Posterior cingulate gyrus (tissue), 11 donors: ENCODE results near the gene CNDP1.

Source experiments
- DNase-seq, 10 donors: peaks; one replicate each; pipeline versions ENCODE4 v3.0.0 to v3.0.0-alpha.2; 2020 to 2021; ENCODE audit warnings: mixed read lengths in 3 of 10
- intact Hi-C: fragments of 100-400 bp; cut with DNase I; formaldehyde crosslinking; loops from one replicate; pipeline ENCODE4 v1.15.1; 2023

CNDP1 gene

DNA sequence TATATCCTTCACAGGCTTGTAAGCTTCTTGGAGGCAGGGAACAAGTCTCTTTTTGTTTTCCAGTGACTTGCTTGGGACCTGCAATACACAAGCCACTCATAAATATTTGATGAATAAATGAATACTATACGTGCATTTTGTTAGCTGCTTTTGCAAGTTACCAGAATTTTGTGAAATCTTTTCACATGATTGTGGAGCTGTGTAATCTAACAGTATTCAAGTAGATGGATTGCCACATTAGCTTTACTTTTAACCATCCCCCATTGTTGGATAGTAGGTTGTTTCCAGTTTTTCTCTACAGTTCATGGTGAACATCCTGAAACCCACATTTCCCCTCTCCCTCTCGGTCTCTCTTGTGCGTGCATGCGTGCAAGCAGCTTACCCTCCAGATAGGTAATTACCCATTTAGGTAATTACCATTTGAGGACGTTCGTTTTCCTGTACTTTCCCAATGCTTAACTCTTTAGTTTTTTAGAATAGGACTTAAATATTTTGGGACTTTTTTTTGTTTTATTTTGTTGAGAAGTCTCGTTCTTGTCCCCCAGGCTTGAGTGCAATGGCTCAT, 75.8 kb downstream of the CNDP1 start:
- no peak for DNase-seq
- intact Hi-C loops: no loop called here

DNA sequence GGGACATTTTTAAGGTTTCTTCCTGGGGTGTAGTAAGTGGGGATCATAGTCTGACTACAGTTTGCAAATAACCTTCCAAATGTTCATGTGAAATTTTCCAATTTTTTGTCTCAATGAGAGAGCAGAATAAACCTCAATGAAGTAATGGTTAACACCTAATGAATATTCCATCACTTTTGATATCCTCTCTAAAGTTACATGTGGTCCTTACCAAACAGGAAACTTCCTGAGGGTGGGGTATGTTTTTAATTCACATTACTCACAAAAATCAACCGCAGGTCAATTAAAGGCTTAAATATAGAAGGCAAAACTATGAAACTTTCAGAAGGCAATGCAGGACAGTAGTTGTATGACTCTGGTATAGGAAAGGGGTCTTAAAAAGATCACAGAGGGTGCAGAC, 76.6 kb downstream of the CNDP1 start:
- no peak for DNase-seq
- intact Hi-C loops: no loop called here

DNA sequence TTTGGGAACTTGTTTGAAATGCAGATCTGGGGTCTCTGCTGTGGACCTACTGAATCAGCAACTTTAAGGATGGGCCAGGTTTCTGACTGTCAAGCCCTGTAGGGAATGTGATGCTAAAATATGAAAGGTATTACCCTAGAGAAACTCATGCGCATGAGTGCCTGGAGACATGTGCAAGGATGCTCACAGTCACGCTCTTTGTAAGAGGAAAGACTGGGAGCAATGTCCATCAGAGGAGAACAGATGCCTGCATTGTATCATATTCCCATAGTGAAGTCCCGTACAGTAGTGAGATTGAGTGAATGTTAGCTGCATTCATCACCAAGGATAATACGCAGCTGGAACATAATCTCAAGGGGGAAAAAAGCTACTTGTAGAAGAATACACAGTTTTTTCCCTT, 77.5 kb downstream of the CNDP1 start:
- intact Hi-C loops: no loop called here

DNA sequence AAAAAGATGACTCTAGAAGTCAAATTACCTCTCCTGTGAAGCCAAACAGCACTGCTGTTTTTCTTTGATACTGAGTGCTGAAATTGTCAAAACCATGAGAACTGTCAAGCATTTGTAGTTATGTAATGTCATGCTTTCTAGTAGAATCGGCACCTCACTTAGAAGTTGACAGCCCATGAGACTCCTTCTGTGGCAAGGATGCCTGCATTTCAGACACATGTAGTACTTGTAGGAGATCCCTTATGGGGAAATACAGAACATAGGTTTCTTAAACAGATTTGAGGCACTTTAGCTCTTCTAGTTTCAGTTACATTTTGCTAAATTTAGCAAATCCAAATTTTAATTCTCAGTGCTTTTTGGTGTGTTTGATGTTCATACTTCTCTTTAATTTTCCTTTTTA, 79.1 kb downstream of the CNDP1 start:
- intact Hi-C loops: no loop called here
- DNase-seq: no peak

More for the DNA sequence above, 77.5 kb downstream of the CNDP1 start:
- no peak for DNase-seq

DNA sequence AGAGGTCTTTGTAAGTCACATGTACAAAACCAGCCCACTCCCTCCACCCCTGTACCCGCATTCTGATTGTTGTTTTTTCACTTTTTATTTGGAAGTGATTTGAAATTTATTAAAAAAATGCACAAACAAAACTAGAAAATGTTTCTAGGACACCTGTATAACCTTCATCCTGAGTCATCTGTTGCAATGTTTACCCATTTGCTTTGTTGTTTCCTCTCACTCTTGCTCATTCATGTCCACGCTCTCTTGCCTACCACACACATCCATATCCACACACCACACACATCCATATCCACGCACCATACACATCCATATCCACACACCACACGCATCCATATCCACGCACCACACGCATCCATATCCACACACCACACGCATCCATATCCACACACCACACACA, 82.2 kb downstream of the CNDP1 start:
- DNase-seq: no peak
- intact Hi-C loops: no loop called here

DNA sequence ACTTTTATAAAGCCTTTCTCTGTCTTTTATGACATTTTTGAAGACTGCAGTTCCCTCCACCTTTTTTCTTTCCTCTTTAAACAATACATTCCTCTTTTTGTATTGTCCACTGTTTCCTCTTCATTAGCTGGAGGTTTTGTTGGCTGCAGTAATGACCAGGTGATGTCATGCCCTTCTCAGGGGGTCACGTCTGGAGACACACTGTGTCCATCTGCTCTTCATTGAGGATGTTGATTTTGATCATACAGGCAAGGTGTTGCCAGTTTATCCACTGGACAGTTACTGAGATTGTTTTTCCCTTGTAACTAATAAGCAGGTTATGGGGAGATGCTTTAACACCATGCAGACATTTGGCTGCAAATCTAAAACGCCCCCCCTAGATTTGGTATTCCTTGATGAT, 83.2 kb downstream of the CNDP1 start:
- intact Hi-C loops: no loop called here
- no peak for DNase-seq

DNA sequence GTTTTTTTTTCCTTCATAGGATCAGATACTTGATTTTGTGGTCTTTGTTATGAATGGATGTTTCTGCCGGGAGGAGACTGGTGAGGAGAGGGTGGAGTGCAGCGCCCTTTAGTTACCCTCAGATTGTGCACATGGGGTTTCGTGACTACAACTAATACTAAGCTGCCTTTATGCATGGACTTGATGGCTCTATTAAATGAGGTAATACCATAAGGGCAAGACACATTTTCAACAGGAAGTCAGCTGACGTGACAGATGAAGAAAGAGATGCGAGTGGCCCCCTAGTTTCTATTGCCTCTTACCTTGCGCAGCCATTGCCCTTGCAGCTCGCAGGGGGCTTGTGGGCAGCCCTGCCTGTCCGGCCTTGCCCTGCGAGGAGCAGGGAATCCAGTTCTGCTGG, 87.8 kb downstream of the CNDP1 start:
- intact Hi-C loops: no loop called here
- no peak for DNase-seq

DNA sequence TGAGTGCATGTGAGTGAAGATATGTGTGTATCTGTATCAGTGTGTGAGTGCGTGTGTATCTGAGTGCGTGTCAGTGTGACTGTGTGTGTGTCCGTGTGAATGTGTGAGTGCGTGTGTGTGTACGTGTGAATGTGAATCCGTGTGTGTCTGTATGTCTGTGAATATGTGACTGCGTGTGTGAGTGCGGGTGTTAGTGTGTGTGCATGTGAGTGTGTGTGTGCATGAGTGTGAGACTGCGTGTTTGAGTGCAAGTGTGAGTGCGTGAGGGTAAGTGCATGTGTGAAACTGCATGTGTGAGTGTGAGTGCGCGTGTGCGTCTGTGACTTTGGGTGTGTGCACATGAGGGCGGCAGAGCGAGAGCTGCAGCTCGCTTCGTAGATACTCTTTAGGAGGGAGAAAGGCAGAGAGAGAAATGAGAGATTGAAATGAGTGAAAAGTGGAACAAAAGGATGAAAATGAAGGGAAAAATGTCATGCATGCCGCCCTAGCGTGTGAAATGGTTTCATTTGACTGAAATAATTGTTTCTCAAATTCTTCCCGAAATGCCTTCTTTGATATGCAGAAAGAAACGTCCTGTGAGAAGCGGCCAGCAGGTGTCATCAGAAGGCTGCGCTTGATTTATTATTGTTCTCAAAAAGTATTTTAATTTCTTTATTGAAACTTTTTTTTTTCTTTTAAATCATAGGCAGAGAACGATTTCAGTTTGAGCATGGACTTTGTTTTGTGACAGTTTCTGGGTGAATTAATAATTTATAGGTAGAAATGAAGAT, 88.9 kb downstream of the CNDP1 start:
- DNase-seq: peak in 4 of 10 donors; percentile 20 to 80 (median 32)

DNA sequence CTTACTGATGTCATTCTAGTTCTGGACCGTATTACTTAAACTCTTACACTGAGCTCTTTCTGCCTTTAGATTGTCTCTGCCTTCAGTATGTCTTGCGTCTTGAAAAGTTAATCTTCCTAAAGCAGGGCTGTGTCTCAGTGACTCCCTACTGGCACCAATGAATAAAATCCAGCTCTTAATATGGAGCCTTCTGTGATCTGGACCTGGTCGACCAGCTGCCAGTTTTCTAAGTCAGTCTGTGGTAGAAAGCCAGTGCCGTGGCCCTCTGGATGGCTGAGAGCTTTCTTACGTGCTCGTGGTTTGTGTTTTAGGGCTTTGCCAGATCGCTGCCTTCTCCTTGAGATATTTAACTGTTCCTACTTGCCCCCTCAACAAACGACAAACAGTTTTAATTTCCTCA, 90.2 kb downstream of the CNDP1 start:
- DNase-seq: peak in 1 of 10 donors; percentile 33
- intact Hi-C loops: no loop called here

More for the DNA sequence above, 88.9 kb downstream of the CNDP1 start:
- intact Hi-C loops: no loop called here

DNA sequence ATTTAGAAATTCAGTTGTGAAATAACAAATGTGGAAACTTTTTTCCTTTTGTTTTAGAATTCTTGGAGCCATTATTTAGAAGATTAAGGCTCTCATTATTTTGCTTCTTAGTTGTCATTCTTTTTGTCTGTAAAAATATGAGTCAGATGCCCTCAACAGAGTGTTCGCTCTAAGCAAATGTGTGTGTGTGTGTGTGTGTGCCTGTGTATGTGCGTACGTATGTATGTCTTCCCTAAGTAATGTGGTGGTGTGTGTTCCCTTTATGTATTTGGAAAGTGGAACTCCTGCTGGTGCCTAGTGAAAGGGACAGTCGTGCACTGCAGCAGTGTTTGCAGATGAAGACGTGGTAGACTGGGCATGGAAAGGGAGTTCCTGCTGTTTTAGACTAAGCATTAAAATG, 90.9 kb downstream of the CNDP1 start:
- intact Hi-C loops: no loop called here
- no peak for DNase-seq

DNA sequence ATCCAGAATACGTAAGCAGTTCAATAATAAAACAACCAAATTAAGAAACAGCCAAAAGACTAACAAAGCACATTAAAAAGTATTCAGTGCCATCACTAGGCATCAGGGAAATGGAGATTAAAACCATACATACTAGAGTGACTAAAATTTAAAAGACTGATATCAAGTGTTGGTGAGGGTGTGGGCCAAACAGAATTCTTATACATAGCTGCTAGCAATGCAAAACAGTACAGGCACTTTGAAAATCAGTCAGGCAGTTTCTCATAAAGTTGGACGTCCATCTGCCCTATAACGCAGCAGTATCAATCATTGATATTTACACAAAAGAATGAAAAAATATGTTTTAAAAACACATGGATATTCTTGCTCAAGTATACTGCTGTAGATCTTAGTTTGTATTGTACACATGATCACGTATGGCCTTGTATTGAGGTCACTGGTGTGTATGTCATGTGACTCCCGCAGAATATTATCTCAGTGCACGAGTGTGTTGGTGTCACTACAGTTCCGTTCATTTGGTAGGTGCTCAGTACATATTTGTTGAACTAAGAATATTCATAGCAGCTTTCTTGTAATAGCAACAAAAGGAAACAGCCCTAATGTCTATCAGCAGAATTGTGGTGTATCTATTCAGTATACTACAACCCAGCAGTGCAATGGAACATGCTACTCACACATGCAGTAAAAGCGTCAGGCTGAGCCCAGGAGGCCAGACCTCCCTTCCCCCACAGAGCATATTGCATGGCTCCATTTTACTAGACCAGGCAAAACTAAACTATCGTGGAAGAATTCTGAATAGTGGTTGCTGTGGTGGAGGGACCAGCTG, 92.0 kb downstream of the CNDP1 start:
- intact Hi-C loops: no loop called here
- no peak for DNase-seq

DNA sequence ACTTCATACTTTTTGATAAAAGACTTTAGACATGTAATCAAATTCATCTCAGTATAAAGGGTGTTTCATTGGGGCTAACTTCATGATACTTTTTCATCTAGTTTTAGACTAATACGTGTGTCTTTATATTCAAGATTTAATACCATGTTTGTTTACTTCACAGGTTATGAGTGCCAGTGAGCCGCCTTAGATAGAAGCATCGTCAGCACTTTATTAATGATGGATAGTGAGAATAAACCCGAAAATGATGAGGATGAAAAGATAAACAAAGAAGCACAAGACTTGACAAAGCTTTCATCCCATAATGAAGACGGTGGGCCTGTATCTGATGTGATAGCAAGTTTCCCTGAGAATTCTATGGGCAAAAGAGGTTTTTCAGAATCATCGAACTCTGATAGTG, 96.5 kb downstream of the CNDP1 start:
- DNase-seq: no peak
- intact Hi-C loops: no loop called here

DNA sequence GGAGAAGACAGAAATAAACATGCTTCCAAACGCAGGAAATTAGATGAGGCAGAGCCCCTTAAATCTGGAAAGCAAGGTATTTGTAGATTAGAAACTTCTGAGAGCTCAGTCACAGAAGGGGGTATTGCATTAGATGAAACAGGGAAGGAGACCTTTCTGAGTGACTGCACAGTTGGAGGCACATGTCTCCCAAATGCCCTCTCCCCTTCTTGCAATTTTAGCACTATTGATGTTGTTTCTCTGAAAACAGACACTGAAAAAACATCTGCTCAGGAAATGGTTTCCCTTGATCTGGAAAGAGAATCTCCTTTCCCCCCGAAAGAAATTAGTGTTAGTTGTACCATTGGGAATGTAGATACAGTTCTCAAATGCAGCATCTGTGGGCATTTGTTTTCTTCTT, 96.9 kb downstream of the CNDP1 start:
- intact Hi-C loops: no loop called here
- DNase-seq: no peak

DNA sequence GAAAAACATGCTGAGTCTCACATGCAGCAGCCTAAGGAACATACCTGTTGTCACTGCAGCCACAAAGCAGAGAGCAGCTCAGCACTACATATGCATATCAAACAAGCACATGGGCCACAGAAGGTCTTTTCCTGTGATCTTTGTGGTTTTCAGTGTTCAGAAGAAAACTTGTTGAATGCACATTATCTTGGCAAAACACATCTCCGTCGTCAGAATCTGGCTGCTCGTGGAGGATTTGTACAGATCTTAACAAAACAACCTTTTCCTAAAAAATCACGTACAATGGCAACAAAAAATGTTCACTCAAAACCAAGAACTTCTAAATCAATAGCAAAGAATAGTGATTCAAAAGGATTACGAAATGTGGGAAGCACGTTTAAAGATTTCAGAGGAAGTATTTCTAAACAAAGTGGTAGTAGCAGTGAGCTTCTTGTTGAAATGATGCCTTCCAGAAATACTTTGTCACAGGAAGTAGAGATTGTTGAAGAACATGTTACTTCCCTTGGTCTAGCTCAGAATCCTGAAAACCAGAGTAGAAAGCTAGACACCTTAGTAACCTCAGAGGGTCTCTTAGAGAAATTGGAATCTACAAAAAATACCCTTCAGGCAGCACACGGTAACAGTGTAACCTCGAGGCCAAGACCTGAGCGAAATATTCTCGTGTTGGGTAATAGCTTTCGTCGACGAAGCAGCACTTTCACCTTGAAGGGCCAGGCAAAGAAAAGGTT, 97.5 kb downstream of the CNDP1 start:
- intact Hi-C loops: no loop called here
- no peak for DNase-seq

DNA sequence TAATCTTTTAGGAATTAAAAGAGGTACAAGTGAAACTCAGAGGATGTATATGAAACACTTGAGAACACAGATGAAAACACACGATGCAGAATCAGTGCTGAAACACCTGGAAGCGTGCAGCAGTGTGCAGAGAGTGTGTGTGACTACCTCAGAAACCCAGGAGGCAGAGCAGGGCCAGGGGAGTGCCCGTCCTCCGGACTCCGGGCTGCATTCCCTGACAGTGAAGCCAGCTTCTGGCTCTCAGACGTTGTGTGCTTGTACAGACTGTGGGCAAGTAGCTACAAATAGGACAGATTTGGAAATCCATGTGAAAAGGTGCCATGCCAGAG, 98.0 kb downstream of the CNDP1 start:
- intact Hi-C loops: no loop called here
- no peak for DNase-seq

DNA sequence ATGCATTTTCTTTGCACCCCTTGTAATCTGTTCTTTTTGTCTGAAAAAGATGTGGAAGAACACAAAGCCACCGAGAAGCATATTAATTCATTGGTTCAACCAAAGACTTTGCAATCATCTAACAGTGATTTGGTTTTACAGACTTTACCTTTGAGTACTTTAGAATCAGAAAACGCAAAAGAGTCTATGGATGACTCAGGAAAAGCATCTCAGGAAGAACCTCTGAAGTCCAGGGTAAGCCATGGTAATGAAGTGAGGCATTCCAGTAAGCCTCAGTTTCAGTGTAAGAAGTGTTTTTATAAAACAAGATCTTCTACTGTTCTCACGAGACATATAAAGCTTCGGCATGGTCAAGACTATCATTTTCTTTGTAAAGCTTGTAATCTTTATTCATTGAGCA, 98.6 kb downstream of the CNDP1 start:
- intact Hi-C loops: no loop called here
- no peak for DNase-seq

DNA sequence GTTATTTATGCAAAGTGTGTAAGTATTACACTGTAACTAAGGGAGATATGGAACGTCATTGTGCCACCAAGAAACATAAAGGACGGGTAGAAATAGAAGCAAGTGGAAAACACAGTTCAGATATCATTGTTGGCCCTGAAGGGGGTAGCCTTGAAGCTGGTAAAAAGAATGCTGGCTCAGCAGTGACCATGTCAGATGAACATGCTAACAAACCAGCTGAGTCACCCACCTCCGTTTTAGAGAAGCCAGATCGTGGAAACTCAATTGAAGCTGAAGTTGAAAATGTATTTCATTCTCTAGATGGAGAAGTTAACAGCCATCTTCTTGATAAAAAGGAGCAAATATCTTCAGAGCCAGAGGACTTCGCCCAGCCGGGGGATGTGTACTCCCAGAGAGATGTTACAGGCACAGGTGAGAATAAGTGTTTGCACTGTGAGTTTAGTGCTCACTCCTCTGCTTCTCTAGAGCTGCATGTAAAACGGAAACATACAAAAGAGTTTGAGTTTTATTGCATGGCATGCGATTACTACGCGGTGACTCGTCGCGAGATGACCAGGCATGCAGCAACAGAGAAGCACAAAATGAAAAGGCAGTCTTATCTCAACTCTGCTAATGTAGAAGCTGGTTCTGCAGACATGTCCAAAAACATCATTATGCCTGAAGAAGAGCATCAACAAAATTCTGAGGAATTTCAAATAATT, 99.5 kb downstream of the CNDP1 start:
- intact Hi-C loops: no loop called here
- DNase-seq: no peak

DNA sequence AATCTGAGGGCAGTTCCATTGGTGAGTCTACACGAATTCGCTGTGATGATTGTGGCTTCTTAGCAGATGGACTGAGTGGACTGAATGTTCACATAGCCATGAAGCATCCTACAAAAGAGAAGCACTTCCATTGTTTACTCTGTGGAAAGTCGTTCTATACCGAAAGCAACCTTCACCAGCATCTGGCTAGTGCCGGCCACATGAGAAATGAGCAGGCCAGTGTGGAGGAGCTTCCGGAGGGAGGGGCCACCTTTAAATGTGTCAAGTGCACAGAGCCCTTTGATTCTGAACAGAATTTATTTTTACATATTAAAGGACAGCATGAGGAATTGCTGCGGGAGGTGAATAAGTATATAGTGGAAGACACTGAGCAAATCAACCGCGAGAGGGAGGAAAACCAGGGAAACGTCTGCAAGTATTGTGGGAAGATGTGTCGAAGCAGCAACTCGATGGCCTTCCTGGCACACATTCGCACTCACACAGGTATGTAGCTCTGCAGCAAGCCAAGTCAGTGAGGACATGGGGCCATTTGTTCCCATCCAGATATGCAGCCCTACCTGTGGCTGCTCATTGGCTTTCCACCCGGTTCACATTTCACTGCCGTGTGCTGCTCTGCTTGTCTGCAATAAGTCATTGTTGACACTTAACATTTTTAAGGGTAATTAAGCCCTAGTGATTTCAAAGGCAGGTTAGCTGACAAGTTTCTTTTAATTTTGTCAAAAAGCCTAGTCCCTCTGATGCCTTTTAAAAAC, 101.1 kb downstream of the CNDP1 start:
- intact Hi-C loops: no loop called here
- DNase-seq: no peak
